Endothelial cell of umbilical vein (primary cell): ENCODE results near the gene FAM168A. TPM values are rescaled to one million over a fixed set of nuclear protein-coding genes. Genes with fewer than 3 reads are reported as not detected.

ENCODE experiments used
- BruUV-seq: library from RNA; stranded (reverse); fragments of 400-500 nt; replicated peaks from 2 replicates; lab custom pipeline; 2021; lab: Mats Ljungman, UMichigan
- CTCF ChIA-PET: fragments of 300-600, 350-600 bp; sonication (Branson Sonifier 250); formaldehyde crosslinking; loops from one replicate; lab custom pipeline; 2021; ENCODE audit warnings: antibody characterized with exemption, inconsistent platforms; lab: Charles Lee
- POLR2A ChIA-PET: fragments of 300-600, 350-600 bp; sonication (Branson Sonifier 250); formaldehyde crosslinking; loops from one replicate; lab custom pipeline; 2021; ENCODE audit warnings: antibody characterized with exemption, inconsistent platforms; lab: Charles Lee
- DNase-seq: peaks from one replicate; pipeline ENCODE4 v3.0.0-alpha.2; 2011; ENCODE audit warnings: low read depth, low spot score
- FAIRE-seq: peaks from 2 replicates; lab custom pipeline; 2011; peaks lifted over from hg19 to GRCh38; lab: Jason Lieb, UNC
- H2AFZ ChIP-seq: 2 replicates; pipeline ENCODE4 v1.6.0; 2012; ENCODE audit warnings: low read depth, low read length, control low read depth, inconsistent platforms
- H3K27ac ChIP-seq: 2 replicates; pipeline ENCODE4 v1.5.1; 2011; ENCODE audit warnings: low read depth, mild to moderate bottlenecking, control low read depth, low read length, moderate library complexity; ENCODE audit not compliant: insufficient read depth
- H3K27me3 ChIP-seq, 2 experiments: 2 replicates each; pipeline versions ENCODE4 v1.6.0 to v1.6.1; 2011; ENCODE audit warnings: low read length in 2 of 2, mixed read lengths in 1 of 2; ENCODE audit not compliant: control insufficient read depth in 2 of 2, insufficient read depth in 2 of 2
- H3K36me3 ChIP-seq, 2 experiments: 2 replicates in 1 of 2; 3 replicates in 1 of 2; pipeline ENCODE4 v1.5.1; 2011; ENCODE audit warnings: low read length in 2 of 2, mild to moderate bottlenecking in 1 of 2, moderate library complexity in 1 of 2; ENCODE audit not compliant: control insufficient read depth in 2 of 2, insufficient read depth in 2 of 2; ENCODE audit errors: extremely low read depth in 1 of 2
- H3K4me1 ChIP-seq: 3 replicates; pipeline ENCODE4 v1.5.1; 2011; ENCODE audit warnings: mild to moderate bottlenecking, low read length; ENCODE audit not compliant: control insufficient read depth, insufficient read depth; ENCODE audit errors: extremely low read depth
- H3K4me2 ChIP-seq: 2 replicates; pipeline ENCODE4 v1.6.1; 2011; ENCODE audit warnings: low read length, control low read depth, mixed read lengths; ENCODE audit not compliant: insufficient read depth
- H3K4me3 ChIP-seq, 3 experiments: fragments of 200-600 bp in 1 of 3; sonication (generic), shearing (Covaris generic) in 1 of 3; replicated peaks in 1 of 3; 2 replicates each; pipeline ENCODE4 v1.5.1; 2011 to 2016; ENCODE audit warnings: control low read depth in 3 of 3, low read length in 3 of 3, mild to moderate bottlenecking in 2 of 3, inconsistent platforms in 1 of 3, low read depth in 1 of 3, moderate library complexity in 1 of 3; ENCODE audit not compliant: insufficient read depth in 1 of 3
- H3K79me2 ChIP-seq: 2 replicates; pipeline ENCODE4 v1.6.0; 2012; ENCODE audit warnings: low read length, inconsistent platforms; ENCODE audit not compliant: control insufficient read depth, insufficient read depth
- H3K9ac ChIP-seq: replicated peaks from 2 replicates; pipeline ENCODE3; 2011; ENCODE audit warnings: low read length, control low read depth; ENCODE audit not compliant: insufficient read depth; ENCODE audit errors: extremely low read depth
- H3K9me1 ChIP-seq: replicated peaks from 3 replicates; pipeline ENCODE4 v1.6.0; 2011; ENCODE audit warnings: mild to moderate bottlenecking, low read length; ENCODE audit not compliant: control insufficient read depth, insufficient read depth; ENCODE audit errors: extremely low read depth
- H3K9me3 ChIP-seq: replicated peaks from 2 replicates; pipeline ENCODE4 v1.5.1; 2012; ENCODE audit warnings: low read length, inconsistent platforms; ENCODE audit not compliant: control insufficient read depth, insufficient read depth
- H4K20me1 ChIP-seq: replicated peaks from 2 replicates; pipeline ENCODE3; 2011; ENCODE audit warnings: mild to moderate bottlenecking, low read length; ENCODE audit not compliant: control insufficient read depth, insufficient read depth; ENCODE audit errors: extremely low read depth
- EZH2 ChIP-seq: IDR thresholded peaks from 2 replicates; pipeline ENCODE4 v1.6.1; 2012; ENCODE audit warnings: borderline replicate concordance, low read depth, mild to moderate bottlenecking, moderate library complexity, low read length, inconsistent platforms; ENCODE audit not compliant: severe bottlenecking
- FOS ChIP-seq: IDR thresholded peaks from 2 replicates; pipeline ENCODE4 v1.6.1; 2011; ENCODE audit warnings: mild to moderate bottlenecking, low read length, moderate library complexity, borderline replicate concordance; ENCODE audit not compliant: insufficient read depth
- GATA2 ChIP-seq: IDR thresholded peaks from 2 replicates; pipeline ENCODE4 v1.7.0; 2011; ENCODE audit warnings: low read depth, mild to moderate bottlenecking, moderate library complexity, mixed read lengths, low read length; ENCODE audit not compliant: insufficient read length, insufficient read depth
- JUN ChIP-seq: IDR thresholded peaks from 2 replicates; pipeline ENCODE4 v1.6.1; 2011; ENCODE audit warnings: borderline replicate concordance, low read depth; ENCODE audit not compliant: insufficient read length, insufficient read depth
- MYC ChIP-seq: IDR thresholded peaks from one replicate; pipeline ENCODE4 v1.6.1; 2011; ENCODE audit warnings: mild to moderate bottlenecking, low read depth, low read length
- POLR2A ChIP-seq: IDR thresholded peaks from 2 replicates; pipeline ENCODE4 v1.6.1; 2012; ENCODE audit warnings: low read depth, mild to moderate bottlenecking, control low read depth, low read length
- POLR2AphosphoS5 ChIP-seq: IDR thresholded peaks from 2 replicates; pipeline ENCODE4 v1.6.1; 2012; ENCODE audit warnings: low read depth, mild to moderate bottlenecking, control low read depth, low read length, moderate library complexity; ENCODE audit not compliant: insufficient read depth
- dilution Hi-C: fragments of 300-500 bp; cut with MboI; formaldehyde crosslinking; loops from one replicate; pipeline ENCODE4 v1.15.0; 2019; ENCODE audit warnings: low sequenced_read_pairs; ENCODE audit not compliant: extremely low pct_ligation_motif_present
- intact Hi-C: fragments of 100-400 bp; cut with micrococcal nuclease; formaldehyde crosslinking; loops from one replicate; pipeline ENCODE4 v1.10.0; 2022
- polyA plus RNA-seq, 4 experiments: library from polyadenylated mRNA; depleted of rRNA in 3 of 4; stranded (reverse) in 3 of 4; unstranded in 1 of 4; fragments of >200 nt; gene quantifications; 2 replicates each; pipeline versions ENCODE4 v1.2.1 to v1.2.3, GENCODE V29; 2011 to 2012; ENCODE audit warnings: missing spikeins in 1 of 4
- total RNA-seq: library from RNA; stranded (reverse); gene quantifications from 2 replicates; pipeline ENCODE4 v1.2.3, GENCODE V29; 2021
- TF ChIP-seq, protein P1 (sequence below), 2 donors: IDR thresholded peaks; 1 replicate in 1 of 2; 2 replicates in 1 of 2; pipeline ENCODE4 v1.5.1; 2011; ENCODE audit warnings: low read length in 2 of 2, mild to moderate bottlenecking in 2 of 2, moderate library complexity in 2 of 2, control low read depth in 1 of 2, inconsistent platforms in 1 of 2, low read depth in 1 of 2; ENCODE audit not compliant: insufficient read depth in 1 of 2; ENCODE audit errors: extremely low read depth in 1 of 2
- TF ChIP-seq, protein P2 (sequence below): IDR thresholded peaks from 2 replicates; pipeline ENCODE4 v1.6.1; 2011; ENCODE audit not compliant: insufficient read depth, insufficient read length

The FAM168A gene
- total and polyA plus RNA-seq, 2 donors (not counting 3 experiments of a cell fraction or from before 2014, with no cell fraction given), result 17.0 to 20.5 TPM

- dilution Hi-C loops, result no loop called here
These were observed 144.3 kb downstream of the FAM168A start for GRCh38 chr11:73453562-73453961.

DNA sequence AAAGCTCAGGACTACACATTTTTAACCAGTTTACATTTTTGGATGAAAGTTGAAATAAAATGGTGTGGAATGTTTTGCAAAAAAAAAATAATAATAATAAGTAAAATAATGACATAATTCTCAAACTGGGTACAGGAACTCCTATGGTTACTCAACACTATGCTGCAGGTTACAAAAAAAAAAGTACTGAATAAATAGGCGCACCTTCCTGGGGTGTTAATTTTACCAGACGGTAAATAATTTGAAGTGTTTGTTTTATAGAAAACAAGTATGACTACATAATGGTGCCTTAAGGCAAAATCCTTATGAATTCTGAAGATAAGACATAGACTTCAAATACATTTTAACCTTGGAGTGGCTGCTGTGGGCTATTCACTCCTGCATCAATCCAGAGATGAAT is 145.2 kb downstream of the FAM168A start:
- dilution Hi-C loops, result no loop called here
- CTCF ChIA-PET, result no interaction called here
- POLR2A ChIA-PET, result no interaction called here

More at GRCh38 chr11:73453562-73453961, 144.3 kb downstream of the FAM168A start:
- CTCF ChIA-PET, result interaction anchor here (1.1 to 1.3 kb wide), 3 partner anchors 19 to 28 kb away, joined by 3 read pairs; no protein-coding TSS in a partner anchor
- no peak for TF ChIP-seq GATA2
- TF ChIP-seq, protein P1, sequence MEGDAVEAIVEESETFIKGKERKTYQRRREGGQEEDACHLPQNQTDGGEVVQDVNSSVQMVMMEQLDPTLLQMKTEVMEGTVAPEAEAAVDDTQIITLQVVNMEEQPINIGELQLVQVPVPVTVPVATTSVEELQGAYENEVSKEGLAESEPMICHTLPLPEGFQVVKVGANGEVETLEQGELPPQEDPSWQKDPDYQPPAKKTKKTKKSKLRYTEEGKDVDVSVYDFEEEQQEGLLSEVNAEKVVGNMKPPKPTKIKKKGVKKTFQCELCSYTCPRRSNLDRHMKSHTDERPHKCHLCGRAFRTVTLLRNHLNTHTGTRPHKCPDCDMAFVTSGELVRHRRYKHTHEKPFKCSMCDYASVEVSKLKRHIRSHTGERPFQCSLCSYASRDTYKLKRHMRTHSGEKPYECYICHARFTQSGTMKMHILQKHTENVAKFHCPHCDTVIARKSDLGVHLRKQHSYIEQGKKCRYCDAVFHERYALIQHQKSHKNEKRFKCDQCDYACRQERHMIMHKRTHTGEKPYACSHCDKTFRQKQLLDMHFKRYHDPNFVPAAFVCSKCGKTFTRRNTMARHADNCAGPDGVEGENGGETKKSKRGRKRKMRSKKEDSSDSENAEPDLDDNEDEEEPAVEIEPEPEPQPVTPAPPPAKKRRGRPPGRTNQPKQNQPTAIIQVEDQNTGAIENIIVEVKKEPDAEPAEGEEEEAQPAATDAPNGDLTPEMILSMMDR (IDR thresholded peaks at IDR 0.05; ENCODE audit: extremely low read depth in 1 of 2, insufficient read depth in 1 of 2, low read depth in 1 of 2, low read length in 2 of 2), result no peak
- no peak for TF ChIP-seq FOS
- TF ChIP-seq JUN, result no peak
- TF ChIP-seq EZH2, result no peak
- no peak for TF ChIP-seq MYC
- Histone ChIP-seq H3K79me2 (no peaks in the 10 kb centered on the region), H3K4me1 (no peaks in the 10 kb centered on the region), H3K9me1 (no peaks in the 10 kb centered on the region), H3K4me3 (no peak overlapping the region), H3K36me3 (no peaks in the 10 kb centered on the region), H4K20me1 (no peaks in the 10 kb centered on the region), H2AFZ (no peak overlapping the region), H3K9me3 (no peaks in the 10 kb centered on the region), H3K27ac (no peak overlapping the region), H3K27me3 (no peaks in the 10 kb centered on the region), H3K9ac (no peak overlapping the region), H3K4me2 (no peak overlapping the region)
- BruUV-seq, result no TSS peak
- DNase-seq (no peak), FAIRE-seq (no peak)
- POLR2A ChIA-PET, result no interaction called here
- intact Hi-C loops, result no loop called here

More for the DNA sequence above, 145.2 kb downstream of the FAM168A start:
- FAIRE-seq, result no peak
- H3K9me1 ChIP-seq, result no peaks in the 10 kb centered on the region
- no peak overlapping the region for H3K9ac ChIP-seq
- no peak overlapping the region for H3K4me2 ChIP-seq
- H3K79me2 ChIP-seq, result no peaks in the 10 kb centered on the region
- no peak overlapping the region for H2AFZ ChIP-seq
- no peaks in the 10 kb centered on the region for H4K20me1 ChIP-seq
- H3K36me3 ChIP-seq, result no peaks in the 10 kb centered on the region
- no peak for DNase-seq
- TF ChIP-seq JUN (no peak), POLR2AphosphoS5 (no peak), EZH2 (no peak), FOS (no peak), GATA2 (no peak), MYC (no peak), POLR2A (no peak)
- TF ChIP-seq, protein P2, sequence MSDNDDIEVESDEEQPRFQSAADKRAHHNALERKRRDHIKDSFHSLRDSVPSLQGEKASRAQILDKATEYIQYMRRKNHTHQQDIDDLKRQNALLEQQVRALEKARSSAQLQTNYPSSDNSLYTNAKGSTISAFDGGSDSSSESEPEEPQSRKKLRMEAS, result no peak
- TF ChIP-seq, protein P1 (IDR thresholded peaks at IDR 0.05; ENCODE audit: extremely low read depth in 1 of 2, insufficient read depth in 1 of 2, low read depth in 1 of 2, low read length in 2 of 2), result no peak
- no peak overlapping the region for H3K4me3 ChIP-seq
- no peak overlapping the region for H3K27ac ChIP-seq
- intact Hi-C loops, result no loop called here
- no peaks in the 10 kb centered on the region for H3K27me3 ChIP-seq
- BruUV-seq, result no TSS peak
- H3K4me1 ChIP-seq, result no peaks in the 10 kb centered on the region
- no peaks in the 10 kb centered on the region for H3K9me3 ChIP-seq
